Choroid plexus epithelial cell (primary cell): Measurements from ENCODE around the gene WDR45.

ENCODE experiments used
- DNase-seq: peaks from one replicate; pipeline ENCODE4 v3.0.0-alpha.2; 2010; ENCODE audit warnings: low read depth
- H3K4me3 ChIP-seq: 2 replicates; pipeline ENCODE4 v1.5.1; 2011; ENCODE audit warnings: low read depth, mild to moderate bottlenecking, control low read depth, low read length, moderate library complexity
- CTCF ChIP-seq: conservative IDR thresholded peaks from 2 replicates; pipeline ENCODE4 v1.5.1; 2011; ENCODE audit warnings: low read depth, mild to moderate bottlenecking, control low read depth, inconsistent platforms, low read length, moderate library complexity

The WDR45 gene

GRCh38 chrX:49116076-49116475 lies 36.4 kb upstream of the WDR45 start:
- no peak overlapping the region for H3K4me3 ChIP-seq
- no peak for DNase-seq
- no peak for TF ChIP-seq CTCF

- no peak overlapping the region for H3K4me3 ChIP-seq
- TF ChIP-seq CTCF = no peak
- no peak for DNase-seq
Observed at GRCh38 chrX:49111791-49112190, 32.1 kb upstream of the WDR45 start.

GRCh38 chrX:49110417-49110816 lies 30.7 kb upstream of the WDR45 start:
- no peak for DNase-seq
- no peak for TF ChIP-seq CTCF
- H3K4me3 ChIP-seq = no peak overlapping the region

DNA sequence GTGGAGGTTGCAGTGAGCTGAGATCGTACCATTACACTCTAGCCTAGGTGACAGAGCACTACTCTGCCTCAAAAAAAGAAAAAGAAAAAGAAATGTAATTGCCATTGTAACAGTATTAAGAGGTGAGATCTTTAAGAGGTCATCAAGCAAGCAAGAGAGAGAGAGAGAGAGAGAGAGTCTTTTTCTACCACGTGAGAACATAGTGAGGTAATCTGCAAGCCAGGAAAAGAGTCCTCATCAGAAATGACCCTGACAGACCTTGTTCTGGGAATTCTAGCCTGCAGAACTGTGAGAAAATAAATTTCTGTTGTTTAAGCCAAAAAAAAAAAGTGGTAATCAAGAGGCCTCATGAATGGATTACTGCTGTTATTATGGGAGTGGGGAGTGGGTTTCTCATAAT lies 29.0 kb upstream of the WDR45 start:
- TF ChIP-seq CTCF = no peak
- no peak for DNase-seq
- no peak overlapping the region for H3K4me3 ChIP-seq

GRCh38 chrX:49106930-49107329 lies 27.2 kb upstream of the WDR45 start:
- no peak overlapping the region for H3K4me3 ChIP-seq
- peak; percentile 67 for TF ChIP-seq CTCF
- peak; percentile 71 for DNase-seq

DNA sequence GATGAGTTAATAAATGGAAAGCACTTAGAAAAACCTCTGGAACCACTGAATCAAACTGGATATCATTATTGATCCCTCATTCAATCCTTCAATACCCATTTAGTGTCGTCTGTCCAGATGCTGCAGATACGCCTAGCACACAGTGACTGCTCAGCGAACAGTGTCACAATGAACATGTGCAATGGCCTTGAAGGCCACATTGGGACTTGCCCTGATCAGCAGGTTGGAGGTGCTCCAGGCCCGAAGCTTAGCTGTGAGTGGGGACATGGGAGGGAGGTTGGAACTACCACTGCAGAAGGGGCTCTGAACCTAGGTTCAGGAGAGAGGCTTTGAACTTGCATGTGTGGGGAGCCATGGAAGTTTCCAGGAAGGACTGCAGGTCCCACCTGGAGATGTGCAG lies 26.6 kb upstream of the WDR45 start:
- no peak for DNase-seq
- H3K4me3 ChIP-seq = no peak overlapping the region
- TF ChIP-seq CTCF = no peak

- no peak for DNase-seq
- no peak for TF ChIP-seq CTCF
- no peak overlapping the region for H3K4me3 ChIP-seq
Observed at GRCh38 chrX:49103637-49104036, 23.9 kb upstream of the WDR45 start.
